ENCODE measurements around the gene ABAT. TPM values are rescaled to one million over a fixed set of nuclear protein-coding genes. Genes with fewer than 3 reads are reported as not detected.
A peak's percentile ranks its signal among the peaks of the same experiment; 100 is the strongest.

The ABAT gene
- total and polyA plus RNA-seq, 2 of the 8 experiments (the other 6 are each of a cell fraction or from before 2014, with no cell fraction given), result 6.4 to 8.4 TPM

GRCh38 chr16:8788578-8789172, 114.3 kb downstream of the ABAT start:
- Histone ChIP-seq H2BK5ac (ENCODE audit: low read depth, low read length) (no peak overlapping the region), H2BK20ac (ENCODE audit: low read length) (no peak overlapping the region), H2BK120ac (replicated peaks; ENCODE audit: low read depth, low read length) (no peak overlapping the region), H3K27ac (ENCODE audit: low read depth, low read length) (no peak overlapping the region), H3K56ac (replicated peaks; ENCODE audit: insufficient read length, low read depth, low read length) (no peak overlapping the region), H4K8ac (ENCODE audit: extremely low read depth, insufficient read depth, low read length) (no peak overlapping the region; the same call in 1 of the 2 replicates), H3K14ac (ENCODE audit: insufficient read length) (peak overlapping the region; percentile 84), H4K20me1 (replicated peaks in 1 of 2; ENCODE audit: control insufficient read depth in 1 of 2, insufficient read depth in 2 of 2, low read length in 2 of 2) (no peaks in the 10 kb centered on the region), H3K36me3 (ENCODE audit: control insufficient read depth in 2 of 4, insufficient read depth in 4 of 4, low read length in 3 of 4) (no peaks in the 10 kb centered on the region), H4K5ac (ENCODE audit: insufficient read length, low read depth, low read length) (no peak overlapping the region), H3K27me3 (replicated peaks in 1 of 4; ENCODE audit: control insufficient read depth in 3 of 4, extremely low read depth in 1 of 4, insufficient read depth in 3 of 4, low read length in 3 of 4) (no peaks in the 10 kb centered on the region), H2AK5ac (ENCODE audit: low read depth, low read length) (no peak overlapping the region), H2AFZ (ENCODE audit: low read length) (no peak overlapping the region), H3K23me2 (ENCODE audit: low read depth, low read length) (no peaks in the 10 kb centered on the region), H3K18ac (ENCODE audit: extremely low read depth, low read length) (no peak overlapping the region), H3K23ac (ENCODE audit: insufficient read length) (no peak overlapping the region), H2BK12ac (ENCODE audit: low read depth, low read length) (no peak overlapping the region), H3K9ac (replicated peaks in 1 of 4; ENCODE audit: extremely low read depth in 1 of 4, low read depth in 3 of 4, low read length in 3 of 4) (no peak overlapping the region), H3K79me1 (ENCODE audit: low read depth, low read length) (no peaks in the 10 kb centered on the region), H3K4me3 (ENCODE audit: extremely low read depth in 1 of 4, insufficient read depth in 2 of 4, low read depth in 3 of 4, low read length in 4 of 4) (no peak overlapping the region), H3K9me3 (ENCODE audit: insufficient read depth in 2 of 2, low read depth in 1 of 2, low read length in 1 of 2) (no peaks in the 10 kb centered on the region), H3K79me2 (ENCODE audit: control insufficient read depth in 1 of 2, insufficient read depth in 2 of 2, low read length in 2 of 2) (no peaks in the 10 kb centered on the region), H3K4ac (replicated peaks; ENCODE audit: insufficient read length, low read depth, low read length) (no peak overlapping the region), H3K4me2 (ENCODE audit: insufficient read depth in 1 of 2, low read depth in 2 of 2, low read length in 2 of 2) (no peak overlapping the region), H2BK15ac (ENCODE audit: low read length) (no peak overlapping the region), H3K4me1 (replicated peaks in 1 of 4; ENCODE audit: control insufficient read depth in 3 of 4, insufficient read depth in 4 of 4, low read length in 3 of 4) (no peaks in the 10 kb centered on the region; a peak in 1 of 7 replicates), H4K91ac (replicated peaks; ENCODE audit: insufficient read length, low read length) (no peak overlapping the region)
- ChIA-PET POLR2A (ENCODE audit: partially characterized antibody) (no interaction called here), CTCF (ENCODE audit: partially characterized antibody) (interaction anchor here (0.6 to 26.4 kb wide), 12 partner anchors 9 to 222 kb away, joined by 3 to 404 read pairs (median 4); partner anchors contain the start of genes ABAT, LITAFD, PMM2 and TMEM186)
- no peak for FAIRE-seq
- no peak for DNase-seq (ENCODE audit: low read depth in 1 of 2, low spot score in 2 of 2)
- WGBS, 2 experiments (ENCODE audit: extremely low coverage in 1 of 2, insufficient coverage in 1 of 2, insufficient read length in 1 of 2, insufficient replicate concordance in 2 of 2, low coverage in 1 of 2, low lambda C conversion rate in 2 of 2, missing lambda C conversion rate in 1 of 2), result 93% methylated on average over 8 of the region's 8 CpGs; no CpG with 5 or more reads in 1 of the 2 experiments
- TF ChIP-seq RFX5 (IDR thresholded peaks at IDR 0.05; ENCODE audit: borderline replicate concordance, low read depth, low read length) (no peak), POU5F1 (IDR thresholded peaks at IDR 0.05; ENCODE audit: low read depth, low read length) (no peak), POLR2AphosphoS5 (IDR thresholded peaks at IDR 0.05; ENCODE audit: low read depth, low read length) (no peak), SP2 (IDR thresholded peaks at IDR 0.05; ENCODE audit: low read length) (no peak), TEAD4 (IDR thresholded peaks at IDR 0.05; ENCODE audit: low read depth, low read length) (no peak), BACH1 (IDR thresholded peaks at IDR 0.05; ENCODE audit: low read length) (no peak), POLR2A (IDR thresholded peaks at IDR 0.05; ENCODE audit: control extremely low read depth in 1 of 2, low read depth in 2 of 2, low read length in 2 of 2) (no peak), TAF7 (optimal IDR thresholded peaks at IDR 0.05; ENCODE audit: borderline replicate concordance, low read depth, low read length) (no peak), JUN (IDR thresholded peaks at IDR 0.05; ENCODE audit: low read depth, low read length) (no peak), SUZ12 (IDR thresholded peaks at IDR 0.05; ENCODE audit: low read length) (no peak), TAF1 (IDR thresholded peaks at IDR 0.05; ENCODE audit: low read depth, low read length) (no peak), SIRT6 (IDR thresholded peaks at IDR 0.05; ENCODE audit: low read length) (no peak), BCL11A (IDR thresholded peaks at IDR 0.05; ENCODE audit: low read depth in 2 of 2, low read length in 2 of 2) (no peak), MAFK (IDR thresholded peaks at IDR 0.05; ENCODE audit: low read depth, low read length) (no peak), ATF3 (IDR thresholded peaks at IDR 0.05; ENCODE audit: insufficient read depth, low read depth, low read length) (no peak)
